Vagina (tissue), 2 donors: ENCODE data around the gene LMNA.

Source experiments
- POLR2A ChIP-seq, 2 donors: fragments of 450-650 bp; IDR thresholded peaks; one replicate each; pipeline ENCODE4 v1.6.1; 2017; ENCODE audit warnings: antibody characterized with exemption in 2 of 2, mild to moderate bottlenecking in 2 of 2, moderate library complexity in 2 of 2
- POLR2AphosphoS5 ChIP-seq, 2 donors: sonication (generic); formaldehyde crosslinking; IDR thresholded peaks; one replicate each; pipeline ENCODE4 v1.9.0; 2017; ENCODE audit warnings: antibody characterized with exemption in 2 of 2, mild to moderate bottlenecking in 2 of 2, low read depth in 1 of 2; ENCODE audit not compliant: insufficient read depth in 1 of 2
- TF ChIP-seq, protein P1 (sequence below), 3 experiments: fragments of 450-650 bp in 2 of 3; fragments of 200-600 bp in 1 of 3; sonication (generic) in 1 of 3; IDR thresholded peaks; one replicate each; pipeline ENCODE4 v1.5.1; 2017 to 2019; ENCODE audit warnings: antibody characterized with exemption in 3 of 3, mild to moderate bottlenecking in 2 of 3, moderate library complexity in 2 of 3

DNA sequence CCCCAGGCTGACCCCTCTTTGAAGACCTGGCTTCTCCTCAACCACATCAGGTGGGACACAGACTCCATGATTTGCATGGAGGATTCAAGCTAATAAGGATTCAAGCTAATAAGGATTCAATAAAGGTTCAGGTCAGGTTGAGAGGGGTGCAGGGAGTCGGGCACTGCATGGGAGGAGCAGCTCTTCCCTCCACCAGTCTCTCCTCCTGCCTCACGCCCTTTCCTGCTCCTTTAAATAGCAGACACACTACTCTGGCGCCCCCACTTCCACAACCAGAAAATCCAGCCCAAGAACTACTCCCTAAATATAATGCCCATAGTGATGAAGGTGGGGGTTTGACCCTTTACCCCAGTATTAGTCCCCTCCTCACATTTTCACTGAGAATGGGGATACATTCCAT, 39.3 kb upstream of the LMNA start:
- TF ChIP-seq POLR2A (IDR thresholded peaks at IDR 0.05) = no peak
- TF ChIP-seq, protein P1, sequence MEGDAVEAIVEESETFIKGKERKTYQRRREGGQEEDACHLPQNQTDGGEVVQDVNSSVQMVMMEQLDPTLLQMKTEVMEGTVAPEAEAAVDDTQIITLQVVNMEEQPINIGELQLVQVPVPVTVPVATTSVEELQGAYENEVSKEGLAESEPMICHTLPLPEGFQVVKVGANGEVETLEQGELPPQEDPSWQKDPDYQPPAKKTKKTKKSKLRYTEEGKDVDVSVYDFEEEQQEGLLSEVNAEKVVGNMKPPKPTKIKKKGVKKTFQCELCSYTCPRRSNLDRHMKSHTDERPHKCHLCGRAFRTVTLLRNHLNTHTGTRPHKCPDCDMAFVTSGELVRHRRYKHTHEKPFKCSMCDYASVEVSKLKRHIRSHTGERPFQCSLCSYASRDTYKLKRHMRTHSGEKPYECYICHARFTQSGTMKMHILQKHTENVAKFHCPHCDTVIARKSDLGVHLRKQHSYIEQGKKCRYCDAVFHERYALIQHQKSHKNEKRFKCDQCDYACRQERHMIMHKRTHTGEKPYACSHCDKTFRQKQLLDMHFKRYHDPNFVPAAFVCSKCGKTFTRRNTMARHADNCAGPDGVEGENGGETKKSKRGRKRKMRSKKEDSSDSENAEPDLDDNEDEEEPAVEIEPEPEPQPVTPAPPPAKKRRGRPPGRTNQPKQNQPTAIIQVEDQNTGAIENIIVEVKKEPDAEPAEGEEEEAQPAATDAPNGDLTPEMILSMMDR (IDR thresholded peaks at IDR 0.05) = no peak
- no peak for TF ChIP-seq POLR2AphosphoS5 (IDR thresholded peaks at IDR 0.05; ENCODE audit: insufficient read depth in 1 of 2, low read depth in 1 of 2)
